ENCODE data around the gene FAM81B. TPM values are rescaled to one million over a fixed set of nuclear protein-coding genes. Genes with fewer than 3 reads are reported as not detected.

FAM81B gene
- total and polyA plus RNA-seq, 2 experiments from 2014 or later = 0.80 TPM; not detected in 1

DNA sequence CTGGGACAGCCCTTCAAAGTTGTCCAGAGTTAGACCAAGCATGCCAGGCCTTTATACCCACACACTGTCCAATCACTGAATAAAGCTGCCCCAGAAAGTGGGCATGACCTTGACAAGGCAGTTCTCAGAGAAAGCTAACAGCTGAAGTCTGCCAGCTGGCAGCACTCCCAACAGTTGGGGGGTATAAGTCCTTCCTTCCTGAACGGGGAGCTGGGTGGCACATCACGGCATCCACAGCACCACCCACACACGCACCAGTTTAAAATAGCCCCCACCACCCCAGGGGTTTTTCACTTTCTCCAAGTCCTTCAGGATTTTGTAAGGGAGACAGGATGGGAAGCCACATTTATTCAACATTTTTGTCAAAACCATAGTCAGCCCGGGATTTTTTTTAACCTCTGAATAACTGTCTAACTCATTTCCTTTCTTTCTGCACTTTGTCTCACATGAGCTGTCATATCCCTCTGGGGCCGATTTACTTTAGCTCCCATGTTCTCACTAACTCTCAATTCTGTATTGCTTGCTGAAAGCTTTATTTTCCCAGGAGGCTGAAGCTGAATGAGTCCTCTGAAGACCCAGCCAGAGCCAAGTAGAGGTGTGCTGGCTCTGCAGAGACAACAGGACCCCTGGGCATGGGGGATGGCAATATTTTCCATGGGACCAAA is 15.4 kb downstream of the FAM81B start:
- Histone ChIP-seq H3K9me2 (replicated peaks; ENCODE audit: insufficient read depth) (no peaks in the 10 kb centered on the region), H3K9me3 (ENCODE audit: low read depth) (no peaks in the 10 kb centered on the region), H3K4me3 (no peak overlapping the region), H3K4me2 (no peak overlapping the region), H2AFZ (no peak overlapping the region), H3K36me3 (replicated peaks; ENCODE audit: insufficient read depth, low read depth) (no peaks in the 10 kb centered on the region), H3K4me1 (ENCODE audit: insufficient read depth) (no peaks in the 10 kb centered on the region), H4K20me1 (ENCODE audit: insufficient read depth, poor library complexity, severe bottlenecking) (no peaks in the 10 kb centered on the region), H3K27ac (no peak overlapping the region), H3K27me3 (no peaks in the 10 kb centered on the region), H3K79me2 (no peaks in the 10 kb centered on the region)
- TF ChIP-seq EZH2phosphoT487 (IDR thresholded peaks at IDR 0.05; ENCODE audit: low read depth, severe bottlenecking, unreplicated experiment) = no peak
- WGBS (ENCODE audit: low lambda C conversion rate, missing lambda C conversion rate) = 77% methylated on average over 5 of the region's 5 CpGs
- no peak for DNase-seq (ENCODE audit: low spot score)

DNA sequence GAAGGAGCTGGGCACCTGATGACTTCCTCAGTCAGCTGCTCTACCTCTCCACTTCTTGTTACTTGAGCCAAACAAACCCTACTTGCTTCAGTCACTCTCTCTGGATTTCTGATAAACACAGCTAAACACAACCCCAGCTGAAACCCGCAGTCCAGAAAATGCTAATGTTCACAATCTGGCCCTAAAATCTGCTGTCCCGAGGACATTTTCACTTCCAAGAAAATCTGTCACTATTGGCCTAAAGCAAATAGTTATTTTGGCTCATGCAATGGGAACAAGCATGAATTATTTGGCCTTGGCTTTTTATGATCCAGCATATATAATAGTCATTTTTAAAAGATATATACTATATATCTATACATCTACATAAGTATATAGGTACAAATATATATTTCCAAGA is 19.1 kb downstream of the FAM81B start:
- DNase-seq (ENCODE audit: low spot score) = no peak
- no peak overlapping the region for H2AFZ ChIP-seq
- H4K20me1 ChIP-seq (ENCODE audit: insufficient read depth, poor library complexity, severe bottlenecking) = no peaks in the 10 kb centered on the region
- WGBS (ENCODE audit: low lambda C conversion rate, missing lambda C conversion rate) = 89% methylated on average over 2 of the region's 2 CpGs
- no peak overlapping the region for H3K27ac ChIP-seq
- H3K9me2 ChIP-seq (replicated peaks; ENCODE audit: insufficient read depth) = no peaks in the 10 kb centered on the region
- H3K79me2 ChIP-seq = no peaks in the 10 kb centered on the region
- no peaks in the 10 kb centered on the region for H3K36me3 ChIP-seq (replicated peaks; ENCODE audit: insufficient read depth, low read depth)
- no peaks in the 10 kb centered on the region for H3K4me1 ChIP-seq (ENCODE audit: insufficient read depth)
- TF ChIP-seq EZH2phosphoT487 (IDR thresholded peaks at IDR 0.05; ENCODE audit: low read depth, severe bottlenecking, unreplicated experiment) = no peak
- TF ChIP-seq, protein P1, sequence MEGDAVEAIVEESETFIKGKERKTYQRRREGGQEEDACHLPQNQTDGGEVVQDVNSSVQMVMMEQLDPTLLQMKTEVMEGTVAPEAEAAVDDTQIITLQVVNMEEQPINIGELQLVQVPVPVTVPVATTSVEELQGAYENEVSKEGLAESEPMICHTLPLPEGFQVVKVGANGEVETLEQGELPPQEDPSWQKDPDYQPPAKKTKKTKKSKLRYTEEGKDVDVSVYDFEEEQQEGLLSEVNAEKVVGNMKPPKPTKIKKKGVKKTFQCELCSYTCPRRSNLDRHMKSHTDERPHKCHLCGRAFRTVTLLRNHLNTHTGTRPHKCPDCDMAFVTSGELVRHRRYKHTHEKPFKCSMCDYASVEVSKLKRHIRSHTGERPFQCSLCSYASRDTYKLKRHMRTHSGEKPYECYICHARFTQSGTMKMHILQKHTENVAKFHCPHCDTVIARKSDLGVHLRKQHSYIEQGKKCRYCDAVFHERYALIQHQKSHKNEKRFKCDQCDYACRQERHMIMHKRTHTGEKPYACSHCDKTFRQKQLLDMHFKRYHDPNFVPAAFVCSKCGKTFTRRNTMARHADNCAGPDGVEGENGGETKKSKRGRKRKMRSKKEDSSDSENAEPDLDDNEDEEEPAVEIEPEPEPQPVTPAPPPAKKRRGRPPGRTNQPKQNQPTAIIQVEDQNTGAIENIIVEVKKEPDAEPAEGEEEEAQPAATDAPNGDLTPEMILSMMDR (IDR thresholded peaks at IDR 0.05; ENCODE audit: poor library complexity) = no peak
- no peak for TF ChIP-seq EZH2 (IDR thresholded peaks at IDR 0.05; ENCODE audit: borderline replicate concordance)
- H3K9me3 ChIP-seq (ENCODE audit: low read depth) = no peaks in the 10 kb centered on the region
- H3K4me2 ChIP-seq = no peak overlapping the region
- no peak overlapping the region for H3K4me3 ChIP-seq
- H3K27me3 ChIP-seq = no peaks in the 10 kb centered on the region

- DNase-seq (ENCODE audit: low spot score) = no peak
- Histone ChIP-seq H2AFZ (no peak overlapping the region), H3K79me2 (no peaks in the 10 kb centered on the region), H3K9me3 (ENCODE audit: low read depth) (no peaks in the 10 kb centered on the region), H3K36me3 (replicated peaks; ENCODE audit: insufficient read depth, low read depth) (no peaks in the 10 kb centered on the region), H3K4me1 (ENCODE audit: insufficient read depth) (no peaks in the 10 kb centered on the region), H3K4me2 (no peak overlapping the region), H3K9me2 (replicated peaks; ENCODE audit: insufficient read depth) (no peaks in the 10 kb centered on the region), H3K4me3 (no peak overlapping the region), H3K27me3 (no peaks in the 10 kb centered on the region), H4K20me1 (ENCODE audit: insufficient read depth, poor library complexity, severe bottlenecking) (no peaks in the 10 kb centered on the region), H3K27ac (no peak overlapping the region)
- TF ChIP-seq, protein P1 (IDR thresholded peaks at IDR 0.05; ENCODE audit: poor library complexity) = no peak
- TF ChIP-seq EZH2phosphoT487 (IDR thresholded peaks at IDR 0.05; ENCODE audit: low read depth, severe bottlenecking, unreplicated experiment) (no peak), EZH2 (IDR thresholded peaks at IDR 0.05; ENCODE audit: borderline replicate concordance) (no peak)
- 92% methylated on average over 2 of the region's 2 CpGs for WGBS (ENCODE audit: low lambda C conversion rate, missing lambda C conversion rate)
These were observed 20.3 kb downstream of the FAM81B start for GRCh38 chr5:95411474-95411873.

- no peak for DNase-seq (ENCODE audit: low spot score)
- 44% methylated on average over 4 of the region's 4 CpGs for WGBS (ENCODE audit: low lambda C conversion rate, missing lambda C conversion rate)
- no peaks in the 10 kb centered on the region for H3K79me2 ChIP-seq
- TF ChIP-seq EZH2 (IDR thresholded peaks at IDR 0.05; ENCODE audit: borderline replicate concordance) (no peak), EZH2phosphoT487 (IDR thresholded peaks at IDR 0.05; ENCODE audit: low read depth, severe bottlenecking, unreplicated experiment) (no peak)
- TF ChIP-seq, protein P1 (IDR thresholded peaks at IDR 0.05; ENCODE audit: poor library complexity) = no peak
- H4K20me1 ChIP-seq (ENCODE audit: insufficient read depth, poor library complexity, severe bottlenecking) = no peaks in the 10 kb centered on the region
- no peak overlapping the region for H2AFZ ChIP-seq
- H3K27me3 ChIP-seq = no peaks in the 10 kb centered on the region
- H3K4me3 ChIP-seq = no peak overlapping the region
- H3K36me3 ChIP-seq (replicated peaks; ENCODE audit: insufficient read depth, low read depth) = no peaks in the 10 kb centered on the region
- H3K27ac ChIP-seq = no peak overlapping the region
- H3K4me1 ChIP-seq (ENCODE audit: insufficient read depth) = no peaks in the 10 kb centered on the region
- H3K4me2 ChIP-seq = no peak overlapping the region
- no peaks in the 10 kb centered on the region for H3K9me3 ChIP-seq (ENCODE audit: low read depth)
- H3K9me2 ChIP-seq (replicated peaks; ENCODE audit: insufficient read depth) = no peaks in the 10 kb centered on the region
These were observed 23.3 kb downstream of the FAM81B start for GRCh38 chr5:95414451-95414850.
